K562 (cell line): ENCODE measurements around the gene PLEKHH3. TPM values are rescaled to one million over a fixed set of nuclear protein-coding genes. Genes with fewer than 3 reads are reported as not detected.

Source experiments
- ARNT ChIP-seq, 2 experiments: fragments of 450-650 bp; IDR thresholded peaks; 2 replicates each; pipeline ENCODE4 v1.6.1; 2016; ENCODE audit warnings: mild to moderate bottlenecking in 1 of 2
- ATF1 ChIP-seq, 2 experiments: fragments of 450-650 bp in 1 of 2; IDR thresholded peaks; 2 replicates each; pipeline ENCODE4 v1.6.1; 2016; ENCODE audit warnings: missing compliant biosample characterization in 1 of 2, missing genetic modification characterization in 1 of 2
- BACH1 ChIP-seq: fragments of 200-800 bp; sonication (Bioruptor generic); IDR thresholded peaks from 2 replicates; pipeline ENCODE4 v1.6.1; 2016; ENCODE audit warnings: missing genetic modification characterization, missing compliant biosample characterization
- EZH2 ChIP-seq: IDR thresholded peaks from 2 replicates; pipeline ENCODE4 v1.6.1; 2012; ENCODE audit warnings: low read depth, mild to moderate bottlenecking, inconsistent platforms, low read length, borderline replicate concordance
- HMG20A ChIP-seq: fragments of 450-650 bp; formaldehyde crosslinking; conservative IDR thresholded peaks from 2 replicates; pipeline ENCODE4 v1.4.0; 2020; ENCODE audit warnings: mild to moderate bottlenecking, mixed read lengths
- HNRNPLL ChIP-seq: fragments of 200-400 bp; formaldehyde crosslinking; IDR thresholded peaks from 2 replicates; pipeline ENCODE4 v1.6.1; 2017; ENCODE audit warnings: low read length, low read depth, mild to moderate bottlenecking; ENCODE audit not compliant: poor library complexity, severe bottlenecking
- MEIS2 ChIP-seq: fragments of 450-650 bp; IDR thresholded peaks from 2 replicates; pipeline ENCODE4 v1.6.1; 2014; ENCODE audit warnings: mild to moderate bottlenecking; ENCODE audit not compliant: partially characterized antibody
- NCOR1 ChIP-seq: fragments of 450-650 bp; IDR thresholded peaks from 2 replicates; pipeline ENCODE4 v1.6.1; 2016; ENCODE audit warnings: mild to moderate bottlenecking, moderate library complexity
- NEUROD1 ChIP-seq: fragments of 150-350 bp; IDR thresholded peaks from 2 replicates; pipeline ENCODE4 v1.6.1; 2014; ENCODE audit warnings: borderline replicate concordance, low read length, low read depth; ENCODE audit not compliant: partially characterized antibody
- NFE2 ChIP-seq: IDR thresholded peaks from 2 replicates; pipeline ENCODE4 v1.6.1; 2014; ENCODE audit warnings: antibody characterized with exemption, low read depth
- PHF8 ChIP-seq: fragments of 200-600 bp; sonication (generic); IDR thresholded peaks from 2 replicates; pipeline ENCODE4 v1.6.1; 2012; ENCODE audit warnings: mixed run types, mild to moderate bottlenecking, inconsistent platforms, low read length, moderate library complexity, borderline replicate concordance
- SAFB2 ChIP-seq: fragments of 200-400 bp; formaldehyde crosslinking; IDR thresholded peaks from 2 replicates; pipeline ENCODE4 v1.6.1; 2018; ENCODE audit warnings: borderline replicate concordance, low read length, low read depth, moderate library complexity; ENCODE audit not compliant: severe bottlenecking
- SRSF7 ChIP-seq: fragments of 200-400 bp; formaldehyde crosslinking; optimal IDR thresholded peaks from 2 replicates; pipeline ENCODE3; 2017; ENCODE audit warnings: mild to moderate bottlenecking, low read depth, low read length
- TCFL5 ChIP-seq: fragments of 250-450 bp; sonication (Bioruptor Pico); conservative IDR thresholded peaks from 2 replicates; pipeline ENCODE4 v1.6.1; 2021; ENCODE audit warnings: mild to moderate bottlenecking, moderate library complexity, matching md5 sums
- ZFP91 ChIP-seq: sonication (generic); formaldehyde crosslinking; IDR thresholded peaks from 2 replicates; pipeline ENCODE4 v1.8.0; 2022; ENCODE audit warnings: mild to moderate bottlenecking, missing genetic modification reagents
- ZFX ChIP-seq: sonication (generic); formaldehyde crosslinking; IDR thresholded peaks from 2 replicates; pipeline ENCODE4 v1.8.0; 2022; ENCODE audit warnings: mild to moderate bottlenecking, missing genetic modification reagents, moderate library complexity
- ZNF3 ChIP-seq: fragments of 250-450 bp; sonication (Bioruptor Pico); IDR thresholded peaks from 2 replicates; pipeline ENCODE4 v1.5.0; 2021; ENCODE audit warnings: mild to moderate bottlenecking, moderate library complexity
- ZNF551 ChIP-seq: fragments of 250-450 bp; sonication (Bioruptor Pico); IDR thresholded peaks from 2 replicates; pipeline ENCODE4 v1.5.0; 2021; ENCODE audit warnings: mild to moderate bottlenecking, moderate library complexity
- ZNF77 ChIP-seq: fragments of 250-450 bp; sonication (Bioruptor Pico); IDR thresholded peaks from 2 replicates; pipeline ENCODE4 v1.5.0; 2020
- polyA plus RNA-seq, 8 experiments: library from polyadenylated mRNA; depleted of rRNA in 4 of 8; stranded (reverse) in 5 of 8; unstranded in 3 of 8; fragments of >200 nt; fragmentation: Nextera tagmentation in 2 of 8; fragmentation: Illumina TruSeq in 1 of 8; extraction: Ambion mirVana in 2 of 8; extraction: Trizol in 1 of 8; gene quantifications; 2 replicates each; pipeline versions ENCODE4 v1.2.1 to v1.2.3, GENCODE V29; 2011 to 2014; ENCODE audit warnings: inconsistent platforms in 1 of 8, missing spikeins in 1 of 8
- total RNA-seq, 7 experiments: library from RNA; depleted of rRNA in 6 of 7; stranded (reverse); fragments of >200 nt in 6 of 7; fragmentation: Illumina TruSeq in 2 of 7; extraction: Trizol in 2 of 7; gene quantifications; 2 replicates each; pipeline versions ENCODE4 v1.2.1 to v1.2.3, GENCODE V29; 2011 to 2021; ENCODE audit warnings: low replicate concordance in 1 of 7

PLEKHH3 gene
- total and polyA plus RNA-seq, 9 of the 15 experiments (the other 6 are each of a cell fraction or from before 2014, with no cell fraction given) = 0.58 to 34.5 (median 5.0) TPM

- no peak for TF ChIP-seq HMG20A (CRISPR knock-in tag)
- TF ChIP-seq SRSF7 = no peak
- no peak for TF ChIP-seq EZH2
- no peak for TF ChIP-seq NEUROD1
- 0 out of 2 replicates have a peak, but pooled peaks have one; percentile 13 for TF ChIP-seq BACH1
- no peak for TF ChIP-seq MEIS2
- TF ChIP-seq PHF8 = no peak
- no peak for TF ChIP-seq ZFP91 (CRISPR knock-in tag)
- TF ChIP-seq ZNF551 = no peak
- no peak for TF ChIP-seq NFE2
- TF ChIP-seq ZNF77 (CRISPR knock-in tag) = no peak
- TF ChIP-seq ZFX (CRISPR knock-in tag) = no peak
- no peak for TF ChIP-seq NCOR1
- TF ChIP-seq ARNT (IDR thresholded peaks at IDR 0.05) = no peak
- TF ChIP-seq ATF1 (CRISPR knock-in tag; IDR thresholded peaks at IDR 0.05) = no peak
- TF ChIP-seq ATF1 (tag; IDR thresholded peaks at IDR 0.05) = no peak
- TF ChIP-seq SAFB2 = no peak
- no peak for TF ChIP-seq HNRNPLL
- no peak for TF ChIP-seq ZNF3 (CRISPR knock-in tag)
- no peak for TF ChIP-seq TCFL5
Measured at GRCh38 chr17:42699415-42699740, 22.6 kb upstream of the PLEKHH3 start (continued).
